Sigmoid colon (tissue), 4 donors: ENCODE results near the gene MPP1.

Experiments used
- EP300 ChIP-seq, 4 donors: sonication (generic); formaldehyde crosslinking; IDR thresholded peaks; one replicate each; pipeline ENCODE4 v1.6.1; 2017; ENCODE audit warnings: antibody characterized with exemption in 4 of 4
- POLR2A ChIP-seq, 2 donors: fragments of 450-650 bp; IDR thresholded peaks; one replicate each; pipeline ENCODE4 v1.6.1; 2016; ENCODE audit warnings: antibody characterized with exemption in 2 of 2, mild to moderate bottlenecking in 2 of 2, moderate library complexity in 2 of 2
- POLR2AphosphoS5 ChIP-seq, 4 donors: sonication (generic); formaldehyde crosslinking; IDR thresholded peaks; one replicate each; pipeline ENCODE4 v1.6.1; 2017; ENCODE audit warnings: antibody characterized with exemption in 4 of 4
- TF ChIP-seq, protein P1 (sequence below), 4 experiments: fragments of 450-650 bp in 3 of 4; fragments of 200-600 bp in 1 of 4; IDR thresholded peaks; one replicate each; pipeline ENCODE4 v1.5.1; 2016 to 2019; ENCODE audit warnings: antibody characterized with exemption in 4 of 4, mild to moderate bottlenecking in 3 of 4, moderate library complexity in 2 of 4

DNA sequence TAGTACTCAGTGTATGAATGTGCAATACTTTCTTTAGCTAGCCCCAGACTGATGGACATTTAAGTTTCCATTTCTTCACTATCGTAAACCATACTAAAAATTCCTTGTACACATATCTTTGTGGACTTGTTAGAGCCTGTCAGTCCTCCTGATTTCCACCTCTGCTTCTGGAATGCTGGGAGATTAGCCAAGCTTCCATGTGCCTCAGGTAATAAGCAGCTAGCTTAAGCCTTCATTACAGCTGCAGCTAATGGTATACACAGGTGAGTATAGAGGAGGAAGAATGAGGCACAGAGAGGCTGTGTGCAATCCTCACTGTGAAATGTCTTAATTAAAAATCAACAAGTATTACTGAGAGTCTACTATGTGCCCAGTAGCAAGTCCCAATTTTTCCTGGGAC is 19.4 kb upstream of the MPP1 start:
- TF ChIP-seq, protein P1, sequence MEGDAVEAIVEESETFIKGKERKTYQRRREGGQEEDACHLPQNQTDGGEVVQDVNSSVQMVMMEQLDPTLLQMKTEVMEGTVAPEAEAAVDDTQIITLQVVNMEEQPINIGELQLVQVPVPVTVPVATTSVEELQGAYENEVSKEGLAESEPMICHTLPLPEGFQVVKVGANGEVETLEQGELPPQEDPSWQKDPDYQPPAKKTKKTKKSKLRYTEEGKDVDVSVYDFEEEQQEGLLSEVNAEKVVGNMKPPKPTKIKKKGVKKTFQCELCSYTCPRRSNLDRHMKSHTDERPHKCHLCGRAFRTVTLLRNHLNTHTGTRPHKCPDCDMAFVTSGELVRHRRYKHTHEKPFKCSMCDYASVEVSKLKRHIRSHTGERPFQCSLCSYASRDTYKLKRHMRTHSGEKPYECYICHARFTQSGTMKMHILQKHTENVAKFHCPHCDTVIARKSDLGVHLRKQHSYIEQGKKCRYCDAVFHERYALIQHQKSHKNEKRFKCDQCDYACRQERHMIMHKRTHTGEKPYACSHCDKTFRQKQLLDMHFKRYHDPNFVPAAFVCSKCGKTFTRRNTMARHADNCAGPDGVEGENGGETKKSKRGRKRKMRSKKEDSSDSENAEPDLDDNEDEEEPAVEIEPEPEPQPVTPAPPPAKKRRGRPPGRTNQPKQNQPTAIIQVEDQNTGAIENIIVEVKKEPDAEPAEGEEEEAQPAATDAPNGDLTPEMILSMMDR (IDR thresholded peaks at IDR 0.05): no peak
- TF ChIP-seq POLR2AphosphoS5 (IDR thresholded peaks at IDR 0.05) (no peak), EP300 (IDR thresholded peaks at IDR 0.05) (no peak), POLR2A (IDR thresholded peaks at IDR 0.05) (no peak)
